Immature natural killer cell (primary cell): Measurements from ENCODE around the gene GLI3. TPM values are rescaled to one million over a fixed set of nuclear protein-coding genes. Genes with fewer than 3 reads are reported as not detected.

Experiments used
- DNase-seq, 3 donors: peaks; one replicate each; pipeline ENCODE4 v3.0.0; 2022; ENCODE audit warnings: mixed read lengths in 1 of 3
- H3K27ac Mint-ChIP-seq, 6 donors: one replicate each; pipeline ENCODE4 v1.8.0; 2020; ENCODE audit warnings: mixed read lengths in 6 of 6, mild to moderate bottlenecking in 5 of 6, inconsistent platforms in 4 of 6, moderate library complexity in 3 of 6
- H3K27me3 Mint-ChIP-seq, 3 donors: one replicate each; pipeline ENCODE4 v1.8.0; 2020 to 2021; ENCODE audit warnings: low read depth in 3 of 3, mild to moderate bottlenecking in 3 of 3, mixed read lengths in 3 of 3, moderate library complexity in 3 of 3, inconsistent platforms in 1 of 3
- H3K36me3 Mint-ChIP-seq, 3 donors: one replicate each; pipeline ENCODE4 v1.8.0; 2020; ENCODE audit warnings: mixed read lengths in 3 of 3, inconsistent platforms in 2 of 3, mild to moderate bottlenecking in 2 of 3
- H3K4me1 Mint-ChIP-seq, 2 donors: one replicate each; pipeline ENCODE4 v1.8.0; 2020; ENCODE audit warnings: inconsistent platforms in 2 of 2, mild to moderate bottlenecking in 2 of 2, mixed read lengths in 2 of 2, moderate library complexity in 1 of 2
- H3K4me3 Mint-ChIP-seq, 5 donors: one replicate each; pipeline ENCODE4 v1.8.0; 2020; ENCODE audit warnings: mild to moderate bottlenecking in 5 of 5, mixed read lengths in 5 of 5, inconsistent platforms in 3 of 5, moderate library complexity in 3 of 5
- H3K9me3 Mint-ChIP-seq, 6 donors: one replicate each; pipeline ENCODE4 v1.8.0; 2020; ENCODE audit warnings: mild to moderate bottlenecking in 6 of 6, mixed read lengths in 6 of 6, inconsistent platforms in 4 of 6, moderate library complexity in 3 of 6
- polyA plus RNA-seq, 3 donors: library from polyadenylated mRNA; unstranded; fragments of 300-500 nt; fragmentation: Illumina TruSeq; gene quantifications; one replicate each; pipeline ENCODE4 v1.2.3, GENCODE V29; 2021

The GLI3 gene
- polyA plus RNA-seq, 3 donors from 2014 or later: 0.63 to 1.6 TPM; not detected in 1

GRCh38 chr7:42174391-42174912 lies 62.6 kb downstream of the GLI3 start:
- Mint-ChIP-seq H3K27ac (no peak overlapping the region), H3K4me3 (no peak overlapping the region), H3K36me3 (peaks cover 0 to 7% (median 0%) of the 10 kb centered on the region in 3 donors), H3K4me1 (no peaks in the 10 kb centered on the region), H3K9me3 (peaks cover 0 to 2% (median 0%) of the 10 kb centered on the region in 6 donors), H3K27me3 (peaks cover 2 to 3% (median 2%) of the 10 kb centered on the region in 3 donors)
- no peak for DNase-seq

GRCh38 chr7:42170724-42171123 lies 66.3 kb downstream of the GLI3 start:
- Mint-ChIP-seq H3K27me3 (peaks cover 2 to 3% (median 2%) of the 10 kb centered on the region in 3 donors), H3K9me3 (no peaks in the 10 kb centered on the region), H3K36me3 (no peaks in the 10 kb centered on the region), H3K27ac (no peak overlapping the region), H3K4me3 (no peak overlapping the region), H3K4me1 (no peaks in the 10 kb centered on the region)
- no peak for DNase-seq

DNA sequence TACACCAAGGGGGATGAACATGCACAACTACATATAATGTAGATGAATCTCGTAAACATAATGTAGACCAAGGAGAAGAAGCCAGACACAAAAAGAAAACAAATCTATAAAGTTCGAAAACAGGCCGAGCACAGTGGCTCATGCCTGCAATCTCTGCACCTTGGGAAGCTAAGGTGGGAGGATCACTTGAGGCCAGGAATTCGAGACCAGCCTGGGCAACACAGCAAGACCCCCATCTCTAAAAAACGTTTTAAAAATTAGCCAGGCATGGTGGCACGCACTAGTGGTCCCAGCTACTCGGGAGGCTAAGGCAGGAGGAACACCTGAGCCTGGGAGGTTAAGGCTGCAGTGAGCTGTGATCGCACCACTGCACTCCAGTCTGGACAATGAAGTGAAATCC lies 68.5 kb downstream of the GLI3 start:
- H3K27me3 Mint-ChIP-seq: peaks cover 0 to 3% (median 2%) of the 10 kb centered on the region in 3 donors
- H3K4me3 Mint-ChIP-seq: no peak overlapping the region
- DNase-seq: no peak
- H3K36me3 Mint-ChIP-seq: no peaks in the 10 kb centered on the region
- no peaks in the 10 kb centered on the region for H3K4me1 Mint-ChIP-seq
- no peak overlapping the region for H3K27ac Mint-ChIP-seq
- no peaks in the 10 kb centered on the region for H3K9me3 Mint-ChIP-seq

DNA sequence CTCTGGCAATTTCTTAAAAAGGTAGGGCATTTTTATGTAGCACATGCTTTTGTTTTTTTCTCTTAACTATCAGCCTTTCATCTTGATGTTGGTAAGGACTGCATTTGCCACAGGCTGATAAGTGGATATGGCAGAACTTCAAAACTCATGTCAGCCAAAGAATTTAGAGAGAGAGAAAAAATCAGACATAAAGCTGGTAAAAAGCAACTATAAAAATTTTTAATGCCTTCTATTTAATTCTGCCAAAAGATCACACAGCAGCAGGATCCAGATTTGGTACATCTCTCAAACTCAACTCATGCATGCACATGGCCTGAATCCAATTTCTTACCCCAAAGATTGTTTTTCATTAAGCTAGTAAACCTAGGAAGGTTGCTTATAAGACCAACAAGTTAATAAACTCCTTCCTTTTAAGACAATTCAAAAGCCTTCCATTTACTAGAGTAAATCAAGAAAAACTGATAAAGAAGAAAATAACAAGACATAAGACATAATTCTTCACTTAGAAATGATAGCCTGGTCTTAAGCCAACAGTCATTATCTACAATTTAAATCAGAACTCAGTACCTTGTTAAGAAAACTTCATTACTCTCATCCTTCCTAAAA lies 69.3 kb downstream of the GLI3 start:
- peaks cover 0 to 4% of the 10 kb centered on the region in 2 donors for H3K4me1 Mint-ChIP-seq
- H3K36me3 Mint-ChIP-seq: no peaks in the 10 kb centered on the region
- peaks cover 0 to 3% (median 2%) of the 10 kb centered on the region in 3 donors for H3K27me3 Mint-ChIP-seq
- no peaks in the 10 kb centered on the region for H3K9me3 Mint-ChIP-seq
- no peak overlapping the region for H3K27ac Mint-ChIP-seq
- no peak for DNase-seq
- H3K4me3 Mint-ChIP-seq: no peak overlapping the region

DNA sequence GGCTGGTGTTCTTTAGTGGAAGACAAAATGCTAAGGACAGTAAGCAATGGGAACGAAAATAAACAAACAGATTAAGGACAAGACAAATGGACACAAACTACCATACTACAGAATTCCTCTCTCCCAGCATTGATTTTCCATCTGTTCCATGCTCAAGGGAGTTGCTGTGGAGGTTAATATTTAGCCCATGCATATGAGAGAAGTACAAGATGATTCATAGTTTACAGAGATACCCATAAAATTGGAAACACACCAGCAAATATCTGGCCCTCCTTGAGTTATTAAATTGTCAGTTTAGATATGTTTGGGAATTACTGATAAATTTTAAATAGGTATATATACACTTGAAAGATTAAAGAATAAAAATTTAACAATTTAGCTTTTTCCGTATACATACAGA lies 69.8 kb downstream of the GLI3 start:
- peaks cover 0 to 4% of the 10 kb centered on the region in 2 donors for H3K4me1 Mint-ChIP-seq
- no peak overlapping the region for H3K27ac Mint-ChIP-seq
- no peak overlapping the region for H3K4me3 Mint-ChIP-seq
- peaks cover 0 to 3% (median 2%) of the 10 kb centered on the region in 3 donors for H3K27me3 Mint-ChIP-seq
- H3K36me3 Mint-ChIP-seq: no peaks in the 10 kb centered on the region
- no peak for DNase-seq
- no peaks in the 10 kb centered on the region for H3K9me3 Mint-ChIP-seq

DNA sequence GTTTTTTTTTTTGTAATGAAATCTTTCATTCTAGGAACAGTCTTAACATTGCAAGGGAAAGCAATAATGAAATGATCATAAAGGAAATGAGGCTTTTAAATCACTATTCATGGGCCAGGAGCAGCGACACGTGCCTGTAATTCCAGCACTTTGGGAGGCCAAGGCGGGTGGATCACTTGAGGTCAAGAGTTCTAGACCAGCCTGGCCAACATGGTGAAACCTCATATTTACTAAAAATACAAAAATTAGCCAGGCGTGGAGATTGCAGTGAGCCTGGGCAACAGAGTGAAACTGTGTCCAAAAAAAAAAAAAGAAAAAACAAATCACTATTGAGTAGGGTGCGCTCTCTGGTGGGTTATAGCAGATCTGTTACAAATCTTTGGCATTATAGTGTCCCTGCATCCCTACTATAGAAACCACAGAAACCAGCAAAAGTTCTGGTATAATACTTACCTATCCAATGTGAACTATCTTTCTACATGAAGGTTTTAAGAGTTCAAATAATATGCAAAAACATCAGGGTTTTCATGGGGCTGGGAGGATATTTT lies 72.1 kb downstream of the GLI3 start:
- H3K36me3 Mint-ChIP-seq: no peaks in the 10 kb centered on the region
- H3K4me3 Mint-ChIP-seq: no peak overlapping the region
- peaks cover 0 to 3% (median 2%) of the 10 kb centered on the region in 3 donors for H3K27me3 Mint-ChIP-seq
- peaks cover 0 to 4% of the 10 kb centered on the region in 2 donors for H3K4me1 Mint-ChIP-seq
- no peaks in the 10 kb centered on the region for H3K9me3 Mint-ChIP-seq
- DNase-seq: peak in 1 of 3 donors; percentile 5
- no peak overlapping the region for H3K27ac Mint-ChIP-seq

GRCh38 chr7:42162560-42163325 lies 74.3 kb downstream of the GLI3 start:
- Mint-ChIP-seq H3K27ac (no peak overlapping the region), H3K4me3 (no peak overlapping the region), H3K36me3 (no peaks in the 10 kb centered on the region), H3K4me1 (peaks cover 0 to 18% of the 10 kb centered on the region in 2 donors), H3K27me3 (peaks cover 0 to 1% (median 0%) of the 10 kb centered on the region in 3 donors), H3K9me3 (no peaks in the 10 kb centered on the region)
- no peak for DNase-seq

GRCh38 chr7:42161719-42162118 lies 75.3 kb downstream of the GLI3 start:
- H3K36me3 Mint-ChIP-seq: no peaks in the 10 kb centered on the region
- H3K27me3 Mint-ChIP-seq: no peaks in the 10 kb centered on the region
- DNase-seq: no peak
- H3K27ac Mint-ChIP-seq: peak overlapping the region in 1 of 6 donors; percentile 79
- H3K9me3 Mint-ChIP-seq: no peaks in the 10 kb centered on the region
- peaks cover 0 to 21% of the 10 kb centered on the region in 2 donors for H3K4me1 Mint-ChIP-seq
- H3K4me3 Mint-ChIP-seq: no peak overlapping the region

GRCh38 chr7:42161110-42161509 lies 75.9 kb downstream of the GLI3 start:
- H3K9me3 Mint-ChIP-seq: no peaks in the 10 kb centered on the region
- H3K36me3 Mint-ChIP-seq: no peaks in the 10 kb centered on the region
- no peak overlapping the region for H3K4me3 Mint-ChIP-seq

GRCh38 chr7:42159130-42159529 lies 77.9 kb downstream of the GLI3 start:
- H3K4me1 Mint-ChIP-seq: peaks cover 0 to 21% of the 10 kb centered on the region in 2 donors
- no peak overlapping the region for H3K4me3 Mint-ChIP-seq

More at GRCh38 chr7:42161110-42161509, 75.9 kb downstream of the GLI3 start:
- no peaks in the 10 kb centered on the region for H3K27me3 Mint-ChIP-seq
- DNase-seq: no peak
- peak overlapping the region in 1 of 6 donors; percentile 9 for H3K27ac Mint-ChIP-seq
- H3K4me1 Mint-ChIP-seq: peaks cover 0 to 21% of the 10 kb centered on the region in 2 donors

GRCh38 chr7:42156967-42157721 lies 79.9 kb downstream of the GLI3 start:
- H3K27ac Mint-ChIP-seq: peak overlapping the region in 1 of 6 donors; percentile 58
- DNase-seq: no peak
- H3K27me3 Mint-ChIP-seq: peaks cover 0 to 3% (median 2%) of the 10 kb centered on the region in 3 donors
- H3K4me1 Mint-ChIP-seq: peaks cover 0 to 17% of the 10 kb centered on the region in 2 donors
- H3K36me3 Mint-ChIP-seq: no peaks in the 10 kb centered on the region
- H3K9me3 Mint-ChIP-seq: peaks cover 0 to 2% (median 0%) of the 10 kb centered on the region in 6 donors
- H3K4me3 Mint-ChIP-seq: no peak overlapping the region

More at GRCh38 chr7:42159130-42159529, 77.9 kb downstream of the GLI3 start:
- Mint-ChIP-seq H3K27me3 (peaks cover 0 to 2% (median 0%) of the 10 kb centered on the region in 3 donors), H3K27ac (peak overlapping the region in 1 of 6 donors; percentile 29), H3K9me3 (peaks cover 0 to 2% (median 0%) of the 10 kb centered on the region in 6 donors), H3K36me3 (no peaks in the 10 kb centered on the region)
- no peak for DNase-seq

DNA sequence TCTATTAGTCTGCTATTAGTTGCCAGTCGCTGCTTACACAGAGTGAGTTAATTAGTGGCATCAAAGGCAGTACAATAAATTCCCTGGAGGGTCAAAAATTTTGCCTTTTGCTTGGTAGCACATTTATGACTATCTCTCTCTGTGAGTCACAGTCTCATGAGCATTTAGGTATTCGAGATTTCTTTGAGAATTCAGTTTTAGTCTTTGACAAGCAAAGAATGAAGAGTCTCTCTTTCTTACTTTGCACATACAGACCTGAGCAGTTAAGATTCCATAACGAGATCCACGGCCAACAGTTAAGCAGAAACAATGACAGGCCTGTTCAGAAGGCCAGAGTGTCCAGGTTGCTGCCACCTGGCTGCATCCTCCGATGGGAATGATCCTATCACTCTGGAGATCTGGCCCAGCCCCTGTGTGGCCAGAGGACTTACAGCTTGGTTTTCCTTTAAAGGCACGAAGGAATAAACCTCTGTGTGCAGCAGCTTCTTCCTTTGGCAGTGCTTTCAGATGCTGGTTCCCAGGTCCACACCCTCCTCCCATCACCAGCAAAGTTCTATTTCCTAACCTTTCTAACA lies 80.6 kb downstream of the GLI3 start:
- peaks cover 0 to 2% (median 0%) of the 10 kb centered on the region in 6 donors for H3K9me3 Mint-ChIP-seq
- H3K4me3 Mint-ChIP-seq: no peak overlapping the region
- no peak overlapping the region for H3K27ac Mint-ChIP-seq
- peaks cover 0 to 3% (median 2%) of the 10 kb centered on the region in 3 donors for H3K27me3 Mint-ChIP-seq
- no peak for DNase-seq
- H3K36me3 Mint-ChIP-seq: no peaks in the 10 kb centered on the region
- peaks cover 0 to 17% of the 10 kb centered on the region in 2 donors for H3K4me1 Mint-ChIP-seq
